HepG2 (cell line): ENCODE measurements around the gene DDAH2. TPM values are rescaled to one million over a fixed set of nuclear protein-coding genes. Genes with fewer than 3 reads are reported as not detected.

Source experiments
- ATAC-seq: fragments of 200-7000 bp; cut with Tn5 transposase; 3 replicates; pipeline ENCODE4 v1.9.1; 2020; ENCODE audit warnings: mild to moderate bottlenecking, moderate library complexity
- BruUV-seq: library from RNA; stranded (reverse); fragments of 400-500 nt; replicated peaks from 2 replicates; lab custom pipeline; 2021; lab: Mats Ljungman, UMichigan
- CTCF ChIA-PET: fragments of 300-600 bp; formaldehyde crosslinking; extraction: SDS; loops from one replicate; lab custom pipeline; 2021; ENCODE audit warnings: low total read pairs, inconsistent platforms, low intra/inter-chr PET ratio; lab: Yijun Ruan, JAX
- POLR2A ChIA-PET: fragments of 350-600 bp; sonication (Branson Sonifier 250); formaldehyde crosslinking; loops from one replicate; lab custom pipeline; 2020; ENCODE audit warnings: antibody characterized with exemption, inconsistent platforms; lab: Yijun Ruan, JAX
- DNase-seq: peaks from one replicate; pipeline ENCODE4 v3.0.0-alpha.2; 2015; ENCODE audit warnings: low spot score
- FAIRE-seq: peaks from 3 replicates; lab custom pipeline; 2011; peaks lifted over from hg19 to GRCh38; lab: Jason Lieb, UNC
- H2AFZ ChIP-seq: one replicate; pipeline ENCODE4 v1.6.1; 2011; ENCODE audit warnings: low read length, inconsistent platforms
- H3K27ac ChIP-seq: fragments of 300-600 bp; 3 replicates; pipeline ENCODE4 v1.8.0; 2011; ENCODE audit warnings: mixed run types, mild to moderate bottlenecking, mixed read lengths, low read length, inconsistent platforms; ENCODE audit not compliant: insufficient read depth; ENCODE audit errors: extremely low read length
- H3K27me3 ChIP-seq, 2 experiments: fragments of 200-600 bp in 1 of 2; 2 replicates in 1 of 2; 3 replicates in 1 of 2; pipeline versions ENCODE4 v1.6.0 to v1.8.0; 2011; ENCODE audit warnings: low read length in 2 of 2, mild to moderate bottlenecking in 2 of 2, moderate library complexity in 2 of 2, inconsistent platforms in 1 of 2; ENCODE audit not compliant: insufficient read depth in 2 of 2, control insufficient read depth in 1 of 2
- H3K36me3 ChIP-seq, 2 experiments: fragments of 200-600 bp in 1 of 2; replicated peaks in 1 of 2; 2 replicates in 1 of 2; 3 replicates in 1 of 2; pipeline versions ENCODE4 v1.5.1 to v1.8.0; 2011; ENCODE audit warnings: low read length in 2 of 2, inconsistent platforms in 1 of 2; ENCODE audit not compliant: insufficient read depth in 2 of 2, control insufficient read depth in 1 of 2
- H3K4me1 ChIP-seq: 2 replicates; pipeline ENCODE4 v1.5.1; 2012; ENCODE audit warnings: low read length, inconsistent platforms; ENCODE audit not compliant: insufficient read depth
- H3K4me2 ChIP-seq: 2 replicates; pipeline ENCODE4 v1.6.0; 2011; ENCODE audit warnings: low read depth, low read length, inconsistent platforms
- H3K4me3 ChIP-seq, 3 experiments: fragments of 200-600 bp in 1 of 3; sonication (generic), shearing (Covaris generic) in 1 of 3; replicated peaks in 1 of 3; 2 replicates each; pipeline ENCODE4 v1.5.1; 2011 to 2016; ENCODE audit warnings: low read length in 3 of 3, inconsistent platforms in 2 of 3, low read depth in 2 of 3, mild to moderate bottlenecking in 2 of 3, control low read depth in 1 of 3, mixed read lengths in 1 of 3; ENCODE audit not compliant: insufficient read depth in 1 of 3
- H3K79me2 ChIP-seq: one replicate; pipeline ENCODE4 v1.6.1; 2011; ENCODE audit warnings: low read length, inconsistent platforms; ENCODE audit not compliant: insufficient read depth
- H3K9ac ChIP-seq: 2 replicates; pipeline ENCODE4 v1.6.0; 2011; ENCODE audit warnings: mild to moderate bottlenecking, low read depth, low read length, inconsistent platforms; ENCODE audit not compliant: insufficient read depth
- H3K9me3 ChIP-seq: 2 replicates; pipeline ENCODE4 v1.5.1; 2012; ENCODE audit warnings: mild to moderate bottlenecking, low read length
- H4K20me1 ChIP-seq: 2 replicates; pipeline ENCODE4 v1.6.0; 2011; ENCODE audit warnings: inconsistent platforms, mild to moderate bottlenecking, low read length, moderate library complexity; ENCODE audit not compliant: insufficient read depth
- CBX1 ChIP-seq: IDR thresholded peaks from one replicate; pipeline ENCODE4 v1.6.1; 2016; ENCODE audit warnings: antibody characterized with exemption, low read depth
- JUNB ChIP-seq: sonication (generic); formaldehyde crosslinking; IDR thresholded peaks from 2 replicates; pipeline ENCODE4 v1.8.0; 2022; ENCODE audit warnings: missing genetic modification reagents, mild to moderate bottlenecking, borderline replicate concordance
- KAT2B ChIP-seq: fragments of 150-350 bp; IDR thresholded peaks from 2 replicates; pipeline ENCODE4 v1.6.1; 2014; ENCODE audit warnings: low read depth, low read length, borderline replicate concordance
- MED1 ChIP-seq: sonication (generic); formaldehyde crosslinking; IDR thresholded peaks from 2 replicates; pipeline ENCODE4 v1.4.0; 2020; ENCODE audit warnings: missing genetic modification reagents
- MLLT10 ChIP-seq: sonication (generic); formaldehyde crosslinking; IDR thresholded peaks from 2 replicates; pipeline ENCODE4 v1.4.0; 2020; ENCODE audit warnings: missing genetic modification reagents
- NCOA2 ChIP-seq: sonication (generic); formaldehyde crosslinking; IDR thresholded peaks from 2 replicates; pipeline ENCODE4 v1.8.0; 2022; ENCODE audit warnings: inconsistent platforms
- NFRKB ChIP-seq: fragments of 450-650 bp; IDR thresholded peaks from 2 replicates; pipeline ENCODE4 v1.6.1; 2017
- NR2F6 ChIP-seq, 2 experiments: IDR thresholded peaks; 2 replicates each; pipeline ENCODE4 v1.6.1; 2016; ENCODE audit warnings: antibody characterized with exemption in 1 of 2, mild to moderate bottlenecking in 1 of 2
- PCBP2 ChIP-seq: fragments of 200-400 bp; formaldehyde crosslinking; optimal IDR thresholded peaks from 2 replicates; pipeline ENCODE3; 2018; ENCODE audit warnings: low read length, low read depth; ENCODE audit not compliant: poor library complexity, severe bottlenecking
- SAFB2 ChIP-seq: sonication (generic); formaldehyde crosslinking; IDR thresholded peaks from 2 replicates; pipeline ENCODE4 v1.5.1; 2020; ENCODE audit warnings: missing genetic modification reagents, low read depth, mild to moderate bottlenecking, borderline replicate concordance
- ZNF335 ChIP-seq: sonication (generic); formaldehyde crosslinking; IDR thresholded peaks from 2 replicates; pipeline ENCODE4 v1.4.0; 2020; ENCODE audit warnings: missing genetic modification reagents
- ZNF460 ChIP-seq: sonication (generic); formaldehyde crosslinking; IDR thresholded peaks from 2 replicates; pipeline ENCODE4 v1.5.1; 2020; ENCODE audit warnings: missing genetic modification reagents, mild to moderate bottlenecking, borderline replicate concordance
- ZNF781 ChIP-seq: sonication (generic); formaldehyde crosslinking; IDR thresholded peaks from 2 replicates; pipeline ENCODE4 v1.5.1; 2020; ENCODE audit warnings: borderline replicate concordance, mild to moderate bottlenecking, missing genetic modification reagents; ENCODE audit errors: not compliant biosample characterization
- ZNF790 ChIP-seq: sonication (generic); formaldehyde crosslinking; IDR thresholded peaks from 2 replicates; pipeline ENCODE4 v1.8.0; 2022; ENCODE audit warnings: missing genetic modification reagents, mild to moderate bottlenecking, borderline replicate concordance
- ZNF883 ChIP-seq: sonication (generic); formaldehyde crosslinking; IDR thresholded peaks from 2 replicates; pipeline ENCODE4 v1.5.1; 2020; ENCODE audit warnings: mild to moderate bottlenecking, missing genetic modification reagents; ENCODE audit errors: not compliant biosample characterization
- WGBS: methylation state at CpG from one replicate; pipeline ENCODE4 v1.1.6; 2017; ENCODE audit warnings: low lambda C conversion rate; 5-methylcytosine and 5-hydroxymethylcytosine counted together
- in situ Hi-C: cut with HindIII; loops from 2 replicates; pipeline ENCODE4 v1.10.0; 2017; ENCODE audit warnings: low pct_unique_long_range_greater_than_20kb; ENCODE audit not compliant: extremely low pct_ligation_motif_present
- intact Hi-C: fragments of 100-400 bp; cut with micrococcal nuclease; formaldehyde crosslinking; loops from one replicate; pipeline ENCODE4 v1.10.0; 2022; ENCODE audit not compliant: unreplicated experiment
- polyA plus RNA-seq, 8 experiments: library from polyadenylated mRNA; depleted of rRNA in 3 of 8; stranded (reverse) in 7 of 8; unstranded in 1 of 8; fragments of >200 nt; fragmentation: Illumina TruSeq in 4 of 8; extraction: Trizol in 4 of 8; gene quantifications; 2 replicates each; pipeline versions ENCODE4 v1.2.1 to v1.2.3, GENCODE V29; 2011 to 2016; ENCODE audit warnings: low read depth in 4 of 8, missing spikeins in 1 of 8, mixed read lengths in 1 of 8; ENCODE audit not compliant: insufficient read depth in 1 of 8
- total RNA-seq, 5 experiments: library from RNA; depleted of rRNA; stranded (reverse); fragments of >200 nt; fragmentation: Illumina TruSeq; extraction: Trizol; gene quantifications; 2 replicates each; pipeline ENCODE4 v1.2.3, GENCODE V29; 2016; ENCODE audit warnings: low read depth in 1 of 5
- TF ChIP-seq, protein P1 (sequence below): sonication (generic); formaldehyde crosslinking; IDR thresholded peaks from 2 replicates; pipeline ENCODE4 v1.5.0; 2020; ENCODE audit warnings: mild to moderate bottlenecking, missing genetic modification reagents
- TF ChIP-seq, protein P2 (sequence below): sonication (generic); formaldehyde crosslinking; IDR thresholded peaks from 2 replicates; pipeline ENCODE4 v1.4.0; 2020; ENCODE audit warnings: mild to moderate bottlenecking, missing genetic modification reagents

Gene DDAH2
- total and polyA plus RNA-seq, 2 of the 13 experiments (the other 11 are each of a cell fraction or from before 2014, with no cell fraction given): 16.4 to 21.1 TPM

DNA sequence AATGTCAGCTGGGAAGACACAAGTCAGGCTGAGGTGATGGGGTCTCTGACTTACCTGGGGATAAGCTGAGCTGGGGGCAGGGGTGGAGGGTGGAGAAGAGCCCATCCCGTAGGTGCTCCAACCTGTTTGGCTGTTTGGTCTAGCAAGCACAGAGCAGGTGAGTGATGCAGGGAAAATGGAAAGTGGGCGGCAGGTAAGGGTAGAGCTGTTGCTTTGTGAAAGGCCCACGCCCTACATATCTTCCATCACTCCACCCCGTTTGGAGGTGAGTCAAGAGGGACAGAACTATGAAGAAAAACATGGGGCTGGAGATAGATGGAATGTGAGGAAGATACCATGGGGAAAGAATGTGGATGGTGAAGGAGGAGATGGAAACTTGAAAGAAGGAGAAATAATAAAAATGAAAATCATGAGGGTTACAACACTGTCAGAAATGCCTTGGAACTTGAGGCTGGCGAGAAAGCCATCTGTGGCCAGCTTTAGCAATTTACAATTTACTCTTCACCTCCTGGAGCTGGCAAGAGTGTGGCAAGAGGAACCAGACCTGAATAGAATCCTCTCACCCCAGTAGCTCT, 8.8 kb downstream of the DDAH2 start:
- in situ Hi-C loops (no loop called here), intact Hi-C loops (no loop called here)
- WGBS: 24% methylated on average over 5 of the region's 5 CpGs
- Histone ChIP-seq H3K27me3 (peaks cover 5 to 39% of the 10 kb centered on the region in 2 experiments; a peak in 4 of 5 replicates), H3K36me3 (no peaks in the 10 kb centered on the region), H3K4me3 (no peak overlapping the region), H3K9me3 (no peaks in the 10 kb centered on the region), H2AFZ (no peak overlapping the region), H3K79me2 (no peaks in the 10 kb centered on the region), H3K27ac (no peak overlapping the region), H4K20me1 (no peaks in the 10 kb centered on the region), H3K4me1 (peaks cover 9% of the 10 kb centered on the region), H3K4me2 (no peak overlapping the region), H3K9ac (no peak overlapping the region)
- CTCF ChIA-PET: no interaction called here
- TF ChIP-seq NCOA2 (CRISPR knock-in tag): no peak
- no peak for TF ChIP-seq JUNB
- TF ChIP-seq SAFB2: no peak
- TF ChIP-seq ZNF335 (CRISPR knock-in tag): no peak
- no peak for TF ChIP-seq ZNF460 (CRISPR knock-in tag)
- TF ChIP-seq, protein P1, sequence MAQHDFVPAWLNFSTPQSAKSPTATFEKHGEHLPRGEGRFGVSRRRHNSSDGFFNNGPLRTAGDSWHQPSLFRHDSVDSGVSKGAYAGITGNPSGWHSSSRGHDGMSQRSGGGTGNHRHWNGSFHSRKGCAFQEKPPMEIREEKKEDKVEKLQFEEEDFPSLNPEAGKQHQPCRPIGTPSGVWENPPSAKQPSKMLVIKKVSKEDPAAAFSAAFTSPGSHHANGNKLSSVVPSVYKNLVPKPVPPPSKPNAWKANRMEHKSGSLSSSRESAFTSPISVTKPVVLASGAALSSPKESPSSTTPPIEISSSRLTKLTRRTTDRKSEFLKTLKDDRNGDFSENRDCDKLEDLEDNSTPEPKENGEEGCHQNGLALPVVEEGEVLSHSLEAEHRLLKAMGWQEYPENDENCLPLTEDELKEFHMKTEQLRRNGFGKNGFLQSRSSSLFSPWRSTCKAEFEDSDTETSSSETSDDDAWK: no peak
- no peak for TF ChIP-seq PCBP2
- no peak for TF ChIP-seq MED1 (CRISPR knock-in tag)
- no peak for TF ChIP-seq NFRKB
- no peak for TF ChIP-seq CBX1
- TF ChIP-seq ZNF883 (CRISPR knock-in tag): no peak
- no peak for TF ChIP-seq ZNF781
- TF ChIP-seq, protein P2, sequence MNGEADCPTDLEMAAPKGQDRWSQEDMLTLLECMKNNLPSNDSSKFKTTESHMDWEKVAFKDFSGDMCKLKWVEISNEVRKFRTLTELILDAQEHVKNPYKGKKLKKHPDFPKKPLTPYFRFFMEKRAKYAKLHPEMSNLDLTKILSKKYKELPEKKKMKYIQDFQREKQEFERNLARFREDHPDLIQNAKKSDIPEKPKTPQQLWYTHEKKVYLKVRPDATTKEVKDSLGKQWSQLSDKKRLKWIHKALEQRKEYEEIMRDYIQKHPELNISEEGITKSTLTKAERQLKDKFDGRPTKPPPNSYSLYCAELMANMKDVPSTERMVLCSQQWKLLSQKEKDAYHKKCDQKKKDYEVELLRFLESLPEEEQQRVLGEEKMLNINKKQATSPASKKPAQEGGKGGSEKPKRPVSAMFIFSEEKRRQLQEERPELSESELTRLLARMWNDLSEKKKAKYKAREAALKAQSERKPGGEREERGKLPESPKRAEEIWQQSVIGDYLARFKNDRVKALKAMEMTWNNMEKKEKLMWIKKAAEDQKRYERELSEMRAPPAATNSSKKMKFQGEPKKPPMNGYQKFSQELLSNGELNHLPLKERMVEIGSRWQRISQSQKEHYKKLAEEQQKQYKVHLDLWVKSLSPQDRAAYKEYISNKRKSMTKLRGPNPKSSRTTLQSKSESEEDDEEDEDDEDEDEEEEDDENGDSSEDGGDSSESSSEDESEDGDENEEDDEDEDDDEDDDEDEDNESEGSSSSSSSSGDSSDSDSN (CRISPR knock-in tag): no peak
- TF ChIP-seq NR2F6 (IDR thresholded peaks at IDR 0.05): no peak
- TF ChIP-seq NR2F6 (CRISPR knock-in tag; IDR thresholded peaks at IDR 0.05): no peak
- TF ChIP-seq MLLT10 (CRISPR knock-in tag): no peak
- TF ChIP-seq KAT2B: no peak
- TF ChIP-seq ZNF790 (CRISPR knock-in tag): no peak
- ATAC-seq: no peak
- FAIRE-seq: no peak
- no peak for DNase-seq
- POLR2A ChIA-PET: interaction anchor here (1.0 kb wide), 3 partner anchors 17 to 46 kb away, joined by 3 read pairs; partner anchors contain the start of gene ABHD16A
- no TSS peak for BruUV-seq
